ENCODE data around the gene C4orf50. TPM values are rescaled to one million over a fixed set of nuclear protein-coding genes. Genes with fewer than 3 reads are reported as not detected.

C4orf50 gene
- total and polyA plus RNA-seq, 2 of the 4 experiments (the other 2 are of a cell fraction) = not detected

DNA sequence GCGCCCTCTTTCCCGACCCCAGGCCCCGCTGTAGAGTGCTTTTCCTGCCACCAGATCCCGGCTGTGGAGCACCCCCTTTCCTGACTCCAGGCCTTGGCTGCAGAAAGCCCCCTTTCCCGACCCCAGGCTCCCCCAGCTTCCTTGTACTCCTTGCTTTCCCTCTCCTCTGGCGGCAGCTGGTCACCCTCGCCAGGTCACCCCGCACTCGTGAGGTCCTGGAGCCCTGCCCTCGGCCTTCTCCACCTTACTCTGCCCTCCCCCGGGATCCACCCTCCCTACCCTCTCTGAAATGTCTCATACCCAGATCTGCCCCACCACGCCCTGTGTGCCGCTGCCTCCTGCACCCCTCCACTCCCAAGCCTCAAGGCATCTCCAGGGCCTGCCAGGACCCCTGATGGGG, 25.0 kb upstream of the C4orf50 start:
- TF ChIP-seq FOS (IDR thresholded peaks at IDR 0.05; ENCODE audit: low read depth, low read length) (no peak), RCOR1 (IDR thresholded peaks at IDR 0.05; ENCODE audit: insufficient replicate concordance, low read length) (no peak), RFX5 (IDR thresholded peaks at IDR 0.05; ENCODE audit: low read depth, low read length) (no peak), CHD1 (IDR thresholded peaks at IDR 0.05; ENCODE audit: low read depth, low read length) (no peak), NFE2L2 (IDR thresholded peaks at IDR 0.05; ENCODE audit: low read depth, low read length) (no peak), BHLHE40 (IDR thresholded peaks at IDR 0.05; ENCODE audit: low read depth, low read length) (no peak), SMC3 (IDR thresholded peaks at IDR 0.05; ENCODE audit: low read depth, low read length) (no peak), POLR2A (IDR thresholded peaks at IDR 0.05; ENCODE audit: low read depth, low read length) (no peak), MAZ (IDR thresholded peaks at IDR 0.05; ENCODE audit: borderline replicate concordance, low read depth, low read length) (no peak), RAD21 (IDR thresholded peaks at IDR 0.05; ENCODE audit: low read length) (no peak), MAFK (IDR thresholded peaks at IDR 0.05; ENCODE audit: low read depth, low read length) (no peak)
- TF ChIP-seq, protein P1, sequence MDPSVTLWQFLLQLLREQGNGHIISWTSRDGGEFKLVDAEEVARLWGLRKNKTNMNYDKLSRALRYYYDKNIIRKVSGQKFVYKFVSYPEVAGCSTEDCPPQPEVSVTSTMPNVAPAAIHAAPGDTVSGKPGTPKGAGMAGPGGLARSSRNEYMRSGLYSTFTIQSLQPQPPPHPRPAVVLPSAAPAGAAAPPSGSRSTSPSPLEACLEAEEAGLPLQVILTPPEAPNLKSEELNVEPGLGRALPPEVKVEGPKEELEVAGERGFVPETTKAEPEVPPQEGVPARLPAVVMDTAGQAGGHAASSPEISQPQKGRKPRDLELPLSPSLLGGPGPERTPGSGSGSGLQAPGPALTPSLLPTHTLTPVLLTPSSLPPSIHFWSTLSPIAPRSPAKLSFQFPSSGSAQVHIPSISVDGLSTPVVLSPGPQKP (IDR thresholded peaks at IDR 0.05; ENCODE audit: borderline replicate concordance, low read depth, low read length) = no peak
- TF ChIP-seq, protein P2, sequence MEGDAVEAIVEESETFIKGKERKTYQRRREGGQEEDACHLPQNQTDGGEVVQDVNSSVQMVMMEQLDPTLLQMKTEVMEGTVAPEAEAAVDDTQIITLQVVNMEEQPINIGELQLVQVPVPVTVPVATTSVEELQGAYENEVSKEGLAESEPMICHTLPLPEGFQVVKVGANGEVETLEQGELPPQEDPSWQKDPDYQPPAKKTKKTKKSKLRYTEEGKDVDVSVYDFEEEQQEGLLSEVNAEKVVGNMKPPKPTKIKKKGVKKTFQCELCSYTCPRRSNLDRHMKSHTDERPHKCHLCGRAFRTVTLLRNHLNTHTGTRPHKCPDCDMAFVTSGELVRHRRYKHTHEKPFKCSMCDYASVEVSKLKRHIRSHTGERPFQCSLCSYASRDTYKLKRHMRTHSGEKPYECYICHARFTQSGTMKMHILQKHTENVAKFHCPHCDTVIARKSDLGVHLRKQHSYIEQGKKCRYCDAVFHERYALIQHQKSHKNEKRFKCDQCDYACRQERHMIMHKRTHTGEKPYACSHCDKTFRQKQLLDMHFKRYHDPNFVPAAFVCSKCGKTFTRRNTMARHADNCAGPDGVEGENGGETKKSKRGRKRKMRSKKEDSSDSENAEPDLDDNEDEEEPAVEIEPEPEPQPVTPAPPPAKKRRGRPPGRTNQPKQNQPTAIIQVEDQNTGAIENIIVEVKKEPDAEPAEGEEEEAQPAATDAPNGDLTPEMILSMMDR (conservative IDR thresholded peaks at IDR 0.05; ENCODE audit: low read depth, low read length) = no peak
- TF ChIP-seq, protein P3, sequence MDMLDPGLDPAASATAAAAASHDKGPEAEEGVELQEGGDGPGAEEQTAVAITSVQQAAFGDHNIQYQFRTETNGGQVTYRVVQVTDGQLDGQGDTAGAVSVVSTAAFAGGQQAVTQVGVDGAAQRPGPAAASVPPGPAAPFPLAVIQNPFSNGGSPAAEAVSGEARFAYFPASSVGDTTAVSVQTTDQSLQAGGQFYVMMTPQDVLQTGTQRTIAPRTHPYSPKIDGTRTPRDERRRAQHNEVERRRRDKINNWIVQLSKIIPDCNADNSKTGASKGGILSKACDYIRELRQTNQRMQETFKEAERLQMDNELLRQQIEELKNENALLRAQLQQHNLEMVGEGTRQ (IDR thresholded peaks at IDR 0.05; ENCODE audit: low read depth, low read length) = no peak
- Histone ChIP-seq H3K23ac (ENCODE audit: low read depth, low read length) (no peak overlapping the region), H2BK5ac (ENCODE audit: low read depth, low read length, poor library complexity, severe bottlenecking) (no peak overlapping the region), H3K4me1 (ENCODE audit: control insufficient read depth, insufficient read depth, low read length) (no peaks in the 10 kb centered on the region), H3K4me2 (ENCODE audit: low read depth, low read length) (no peak overlapping the region), H3K27me3 (ENCODE audit: control insufficient read depth, insufficient read depth, low read length) (no peaks in the 10 kb centered on the region), H3K79me1 (ENCODE audit: low read depth in 1 of 2, low read length in 2 of 2) (no peaks in the 10 kb centered on the region), H3K9me1 (ENCODE audit: insufficient read depth, low read length) (no peaks in the 10 kb centered on the region), H2AK5ac (ENCODE audit: low read depth, low read length) (no peak overlapping the region), H3K18ac (ENCODE audit: low read depth, low read length) (no peak overlapping the region), H3K27ac (ENCODE audit: insufficient read depth, low read length) (no peak overlapping the region), H3K36me3 (ENCODE audit: control insufficient read depth, insufficient read depth, low read length) (no peaks in the 10 kb centered on the region), H3K4me3 (ENCODE audit: insufficient read depth, low read depth, low read length) (no peak overlapping the region), H2AFZ (replicated peaks; ENCODE audit: low read length, poor library complexity) (no peak overlapping the region), H2AK9ac (replicated peaks; ENCODE audit: low read depth, low read length, poor library complexity) (no peak overlapping the region), H2BK120ac (ENCODE audit: low read depth, low read length) (no peak overlapping the region), H2BK15ac (ENCODE audit: low read depth, low read length) (no peak overlapping the region), H3K9me3 (ENCODE audit: control insufficient read depth, insufficient read depth, low read length) (peaks cover 2% of the 10 kb centered on the region; the same call in 1 of the 2 replicates), H3K4ac (ENCODE audit: low read depth, low read length) (no peak overlapping the region), H4K8ac (ENCODE audit: low read depth in 2 of 2, low read length in 2 of 2) (no peak overlapping the region), H2BK20ac (ENCODE audit: low read depth, low read length) (no peak overlapping the region), H3K9ac (ENCODE audit: low read depth, low read length) (no peak overlapping the region), H3K56ac (ENCODE audit: extremely low read depth, insufficient read depth, low read length) (no peak overlapping the region), H3K14ac (replicated peaks; ENCODE audit: low read depth, low read length) (no peak overlapping the region), H4K91ac (ENCODE audit: insufficient read depth, low read depth, low read length) (no peak overlapping the region), H4K5ac (ENCODE audit: low read depth, low read length) (no peak overlapping the region), H4K20me1 (ENCODE audit: insufficient read depth, low read length) (no peaks in the 10 kb centered on the region)
- ChIA-PET CTCF (no interaction called here), POLR2A (ENCODE audit: unreplicated experiment) (no interaction called here)
- dilution Hi-C loops (cut with HindIII; ENCODE audit: low sequenced_read_pairs, unreplicated experiment) (no loop called here), intact Hi-C loops (cut with micrococcal nuclease) (no loop called here), in situ Hi-C loops (cut with MboI; ENCODE audit: low sequenced_read_pairs) (loop anchor here (25.0 kb wide), 2 partner anchors 94 to 394 kb away; no protein-coding TSS in a partner anchor)
- 53% methylated on average over 9 of the region's 13 CpGs; no CpG with 5 or more reads in 1 of the 2 experiments for WGBS, 2 experiments (ENCODE audit: extremely low coverage in 2 of 2, insufficient read length in 1 of 2)
- no peak for ATAC-seq (ENCODE audit: low read depth)
- no TSS peak for BruUV-seq (replicated peaks)
- no peak for DNase-seq

All from IMR-90 (cell line).